Esophagus squamous epithelium (tissue), 5 donors: ENCODE measurements around the gene BLOC1S3. TPM values are rescaled to one million over a fixed set of nuclear protein-coding genes. Genes with fewer than 3 reads are reported as not detected.
A peak's percentile ranks its signal among the peaks of the same experiment; 100 is the strongest.

ENCODE experiments used
- DNase-seq: peaks from one replicate; lab custom pipeline; 2025; lab: John Stamatoyannopoulos, UW
- H3K27ac ChIP-seq, 4 donors: fragments of 200-600 bp; sonication (generic); one replicate each; pipeline ENCODE4 v1.5.1; 2016 to 2019; ENCODE audit warnings: mild to moderate bottlenecking in 1 of 4
- H3K27me3 ChIP-seq, 4 donors: fragments of 200-600 bp; sonication (generic); 1 replicate in 3 of 4; 2 replicates in 1 of 4; pipeline versions ENCODE4 v1.5.1 to v1.6.0; 2017 to 2021; ENCODE audit warnings: antibody characterized with exemption in 1 of 4
- H3K36me3 ChIP-seq, 3 donors: fragments of 200-600 bp; sonication (generic); one replicate each; pipeline ENCODE4 v1.5.1; 2016 to 2019
- H3K4me1 ChIP-seq, 3 donors: fragments of 200-600 bp; sonication (generic); one replicate each; pipeline ENCODE4 v1.5.1; 2017 to 2019
- H3K4me3 ChIP-seq, 4 donors: fragments of 200-600 bp; sonication (generic); 1 replicate in 3 of 4; 2 replicates in 1 of 4; pipeline ENCODE4 v1.5.1; 2016 to 2019; ENCODE audit warnings: mild to moderate bottlenecking in 2 of 4, moderate library complexity in 1 of 4
- H3K9me3 ChIP-seq, 3 donors: fragments of 200-600 bp; sonication (generic); one replicate each; pipeline ENCODE4 v1.5.1; 2016 to 2019
- CTCF ChIP-seq, 6 experiments: fragments of 450-650 bp in 4 of 6; fragments of 200-600 bp in 2 of 6; sonication (generic) in 2 of 6; IDR thresholded peaks; one replicate each; pipeline ENCODE4 v1.5.1; 2016 to 2019; ENCODE audit warnings: antibody characterized with exemption in 6 of 6, mild to moderate bottlenecking in 4 of 6, moderate library complexity in 4 of 6
- POLR2A ChIP-seq, 4 donors: fragments of 450-650 bp; IDR thresholded peaks; one replicate each; pipeline ENCODE4 v1.6.1; 2017; ENCODE audit warnings: antibody characterized with exemption in 4 of 4, mild to moderate bottlenecking in 4 of 4, moderate library complexity in 3 of 4
- WGBS, 2 donors: methylation state at CpG; one replicate each; pipeline ENCODE4 v1.1.5; 2018; 5-methylcytosine and 5-hydroxymethylcytosine counted together
- intact Hi-C: fragments of 100-400 bp; cut with DNase I; formaldehyde crosslinking; loops from one replicate; pipeline ENCODE4 v1.15.0; 2022
- total RNA-seq, 4 donors: library from RNA; depleted of rRNA; stranded (reverse); fragments of >200 nt; gene quantifications; one replicate each; pipeline ENCODE4 v1.1.0, GENCODE V29; 2016
- donor health status: DM: yes; HTN: yes; CAD: no.

The BLOC1S3 gene
- total RNA-seq, 4 donors from 2014 or later, result 7.9 to 18.4 (median 10.4) TPM

- peak overlapping the region in 2 of 4 donors; percentile 21 to 45 for H3K4me3 ChIP-seq
- no peaks in the 10 kb centered on the region for H3K9me3 ChIP-seq
- H3K36me3 ChIP-seq, result no peaks in the 10 kb centered on the region
- peak overlapping the region in 3 of 4 donors; percentile 44 to 56 (median 49) for H3K27ac ChIP-seq
- peaks cover 0 to 54% (median 0%) of the 10 kb centered on the region in 4 donors for H3K27me3 ChIP-seq
- 8 to 13% methylated on average over 2 to 4 of the region's 32 CpGs for WGBS, 2 donors
- TF ChIP-seq POLR2A (IDR thresholded peaks at IDR 0.05), result no peak
- peak in 3 of 6 experiments; percentile 12 to 34 (median 21) for TF ChIP-seq CTCF (IDR thresholded peaks at IDR 0.05)
- peaks cover 44 to 80% (median 52%) of the 10 kb centered on the region in 3 donors for H3K4me1 ChIP-seq
- intact Hi-C loops, result no loop called here
- DNase-seq, result no peak
Measured at GRCh38 chr19:45161738-45162607, 16.6 kb upstream of the BLOC1S3 start.

GRCh38 chr19:45162608-45163143 is 15.9 kb upstream of the BLOC1S3 start:
- Histone ChIP-seq H3K36me3 (no peaks in the 10 kb centered on the region), H3K27ac (peak overlapping the region in 3 of 4 donors; percentile 44 to 56 (median 49)), H3K4me3 (peak overlapping the region in 2 of 4 donors; percentile 21 to 45), H3K9me3 (no peaks in the 10 kb centered on the region), H3K27me3 (peaks cover 0 to 54% (median 0%) of the 10 kb centered on the region in 4 donors), H3K4me1 (peaks cover 44 to 80% (median 48%) of the 10 kb centered on the region in 3 donors)
- no peak for DNase-seq
- WGBS, 2 donors, result 60% methylated on average over 1 of the region's 18 CpGs; no CpG with 5 or more reads in 1 of the 2 donors
- TF ChIP-seq POLR2A (IDR thresholded peaks at IDR 0.05) (no peak), CTCF (IDR thresholded peaks at IDR 0.05) (no peak)
- intact Hi-C loops, result no loop called here

- intact Hi-C loops, result no loop called here
- H3K27ac ChIP-seq, result peak overlapping the region in 1 of 4 donors; percentile 49
Measured at GRCh38 chr19:45163156-45163555, 15.4 kb upstream of the BLOC1S3 start.

GRCh38 chr19:45163751-45164460 is 14.7 kb upstream of the BLOC1S3 start:
- Histone ChIP-seq H3K4me1 (peaks cover 44 to 76% (median 48%) of the 10 kb centered on the region in 3 donors), H3K36me3 (no peaks in the 10 kb centered on the region), H3K9me3 (no peaks in the 10 kb centered on the region), H3K27ac (peak overlapping the region in 2 of 4 donors; percentile 34 to 36), H3K4me3 (no peak overlapping the region), H3K27me3 (peaks cover 0 to 42% (median 0%) of the 10 kb centered on the region in 4 donors)
- DNase-seq, result no peak
- intact Hi-C loops, result no loop called here
- no peak for TF ChIP-seq CTCF (IDR thresholded peaks at IDR 0.05)
- TF ChIP-seq POLR2A (IDR thresholded peaks at IDR 0.05), result no peak
- 21 to 41% methylated on average over 5 to 7 of the region's 15 CpGs for WGBS, 2 donors

More at GRCh38 chr19:45163156-45163555, 15.4 kb upstream of the BLOC1S3 start:
- Histone ChIP-seq H3K9me3 (no peaks in the 10 kb centered on the region), H3K36me3 (no peaks in the 10 kb centered on the region), H3K27me3 (peaks cover 0 to 50% (median 0%) of the 10 kb centered on the region in 4 donors), H3K4me3 (no peak overlapping the region), H3K4me1 (peaks cover 44 to 76% (median 48%) of the 10 kb centered on the region in 3 donors)
- TF ChIP-seq POLR2A (IDR thresholded peaks at IDR 0.05) (no peak), CTCF (IDR thresholded peaks at IDR 0.05) (no peak)
- WGBS, 2 donors, result 53 to 69% methylated on average over 3 to 7 of the region's 17 CpGs
- no peak for DNase-seq
